OCI-LY3 (cell line): ENCODE data around the gene PKIG.

Experiments
- EZH2phosphoT487 ChIP-seq: fragments of 200-600 bp; shearing (Covaris generic); IDR thresholded peaks from 2 replicates; pipeline ENCODE4 v1.6.1; 2018; ENCODE audit warnings: antibody characterized with exemption, mixed run types, low read depth
- TF ChIP-seq, protein P1 (sequence below): fragments of 200-600, 300-600 bp; sonication (generic); IDR thresholded peaks from 2 replicates; pipeline ENCODE4 v1.5.1; 2014; ENCODE audit warnings: antibody characterized with exemption, low read length, low read depth

DNA sequence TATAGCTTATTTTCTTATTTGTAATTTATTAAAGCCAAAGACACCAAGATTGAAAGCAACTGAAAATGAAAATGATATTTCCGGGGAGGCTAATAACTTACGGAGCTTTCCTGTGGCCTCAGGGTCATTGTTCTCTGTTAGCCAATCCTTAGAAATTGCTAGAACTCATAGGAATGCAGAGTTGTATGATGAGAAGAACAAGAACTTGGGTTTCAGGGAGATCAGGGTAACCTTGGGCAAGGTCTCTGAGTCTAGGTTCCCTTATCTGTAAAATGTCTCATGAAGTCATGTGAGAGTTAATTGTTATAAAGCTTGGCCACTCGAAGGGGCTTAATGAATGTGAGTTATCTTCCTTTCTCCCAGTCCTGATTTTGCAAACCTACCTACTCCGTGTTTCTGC lies 40.4 kb upstream of the PKIG start:
- TF ChIP-seq, protein P1, sequence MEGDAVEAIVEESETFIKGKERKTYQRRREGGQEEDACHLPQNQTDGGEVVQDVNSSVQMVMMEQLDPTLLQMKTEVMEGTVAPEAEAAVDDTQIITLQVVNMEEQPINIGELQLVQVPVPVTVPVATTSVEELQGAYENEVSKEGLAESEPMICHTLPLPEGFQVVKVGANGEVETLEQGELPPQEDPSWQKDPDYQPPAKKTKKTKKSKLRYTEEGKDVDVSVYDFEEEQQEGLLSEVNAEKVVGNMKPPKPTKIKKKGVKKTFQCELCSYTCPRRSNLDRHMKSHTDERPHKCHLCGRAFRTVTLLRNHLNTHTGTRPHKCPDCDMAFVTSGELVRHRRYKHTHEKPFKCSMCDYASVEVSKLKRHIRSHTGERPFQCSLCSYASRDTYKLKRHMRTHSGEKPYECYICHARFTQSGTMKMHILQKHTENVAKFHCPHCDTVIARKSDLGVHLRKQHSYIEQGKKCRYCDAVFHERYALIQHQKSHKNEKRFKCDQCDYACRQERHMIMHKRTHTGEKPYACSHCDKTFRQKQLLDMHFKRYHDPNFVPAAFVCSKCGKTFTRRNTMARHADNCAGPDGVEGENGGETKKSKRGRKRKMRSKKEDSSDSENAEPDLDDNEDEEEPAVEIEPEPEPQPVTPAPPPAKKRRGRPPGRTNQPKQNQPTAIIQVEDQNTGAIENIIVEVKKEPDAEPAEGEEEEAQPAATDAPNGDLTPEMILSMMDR: no peak
- TF ChIP-seq EZH2phosphoT487: no peak
